Calu3 (cell line): ENCODE data around the gene UBAC1. TPM values are rescaled to one million over a fixed set of nuclear protein-coding genes. Genes with fewer than 3 reads are reported as not detected.

Experiments
- BruUV-seq: library from RNA; stranded (reverse); fragments of 400-500 nt; replicated peaks from 2 replicates; lab custom pipeline; 2021; lab: Mats Ljungman, UMichigan
- CTCF ChIA-PET: fragments of 300-600 bp; sonication (Branson Sonifier 250); formaldehyde crosslinking; loops from one replicate; lab custom pipeline; 2022; ENCODE audit warnings: antibody characterized with exemption; lab: Charles Lee
- DNase-seq: peaks from one replicate; pipeline ENCODE4 v3.0.0; 2022
- H3K27ac Mint-ChIP-seq: one replicate; pipeline ENCODE4 v1.8.0; 2022; ENCODE audit warnings: mixed read lengths; ENCODE audit not compliant: unreplicated experiment
- H3K27me3 Mint-ChIP-seq: one replicate; pipeline ENCODE4 v1.8.0; 2022; ENCODE audit warnings: mixed read lengths; ENCODE audit not compliant: unreplicated experiment
- H3K36me3 Mint-ChIP-seq: one replicate; pipeline ENCODE4 v1.8.0; 2022; ENCODE audit warnings: mild to moderate bottlenecking, moderate library complexity, mixed read lengths; ENCODE audit not compliant: insufficient read depth, unreplicated experiment
- H3K4me1 Mint-ChIP-seq: one replicate; pipeline ENCODE4 v1.8.0; 2022; ENCODE audit warnings: mild to moderate bottlenecking, low read depth, mixed read lengths; ENCODE audit not compliant: unreplicated experiment
- H3K4me3 Mint-ChIP-seq: one replicate; pipeline ENCODE4 v1.8.0; 2022; ENCODE audit warnings: mild to moderate bottlenecking, low read depth, moderate library complexity, mixed read lengths; ENCODE audit not compliant: unreplicated experiment
- H3K9me3 Mint-ChIP-seq: one replicate; pipeline ENCODE4 v1.8.0; 2022; ENCODE audit warnings: low read depth, mixed read lengths; ENCODE audit not compliant: unreplicated experiment
- intact Hi-C: fragments of 100-400 bp; cut with micrococcal nuclease; formaldehyde crosslinking; loops from one replicate; pipeline ENCODE4 v1.10.0; 2022; ENCODE audit not compliant: unreplicated experiment
- total RNA-seq: library from RNA; stranded (reverse); gene quantifications from 2 replicates; pipeline ENCODE4 v1.2.3, GENCODE V29; 2022
- TF ChIP-seq, protein P1 (sequence below): fragments of 200-600 bp; IDR thresholded peaks from one replicate; pipeline ENCODE4 v1.8.0; 2022; ENCODE audit warnings: antibody characterized with exemption; ENCODE audit not compliant: unreplicated experiment

Gene UBAC1
- total RNA-seq, 1 experiment from 2014 or later = 19.5 TPM

GRCh38 chr9:135931349-135931820 is 29.8 kb downstream of the UBAC1 start:
- Mint-ChIP-seq H3K27me3 (no peaks in the 10 kb centered on the region), H3K4me3 (no peak overlapping the region), H3K4me1 (peaks cover 9% of the 10 kb centered on the region), H3K27ac (no peak overlapping the region), H3K36me3 (peaks cover 21% of the 10 kb centered on the region), H3K9me3 (no peaks in the 10 kb centered on the region)
- no peak for DNase-seq
- CTCF ChIA-PET = no interaction called here
- TF ChIP-seq, protein P1, sequence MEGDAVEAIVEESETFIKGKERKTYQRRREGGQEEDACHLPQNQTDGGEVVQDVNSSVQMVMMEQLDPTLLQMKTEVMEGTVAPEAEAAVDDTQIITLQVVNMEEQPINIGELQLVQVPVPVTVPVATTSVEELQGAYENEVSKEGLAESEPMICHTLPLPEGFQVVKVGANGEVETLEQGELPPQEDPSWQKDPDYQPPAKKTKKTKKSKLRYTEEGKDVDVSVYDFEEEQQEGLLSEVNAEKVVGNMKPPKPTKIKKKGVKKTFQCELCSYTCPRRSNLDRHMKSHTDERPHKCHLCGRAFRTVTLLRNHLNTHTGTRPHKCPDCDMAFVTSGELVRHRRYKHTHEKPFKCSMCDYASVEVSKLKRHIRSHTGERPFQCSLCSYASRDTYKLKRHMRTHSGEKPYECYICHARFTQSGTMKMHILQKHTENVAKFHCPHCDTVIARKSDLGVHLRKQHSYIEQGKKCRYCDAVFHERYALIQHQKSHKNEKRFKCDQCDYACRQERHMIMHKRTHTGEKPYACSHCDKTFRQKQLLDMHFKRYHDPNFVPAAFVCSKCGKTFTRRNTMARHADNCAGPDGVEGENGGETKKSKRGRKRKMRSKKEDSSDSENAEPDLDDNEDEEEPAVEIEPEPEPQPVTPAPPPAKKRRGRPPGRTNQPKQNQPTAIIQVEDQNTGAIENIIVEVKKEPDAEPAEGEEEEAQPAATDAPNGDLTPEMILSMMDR = no peak
- intact Hi-C loops = no loop called here
- BruUV-seq = no TSS peak

DNA sequence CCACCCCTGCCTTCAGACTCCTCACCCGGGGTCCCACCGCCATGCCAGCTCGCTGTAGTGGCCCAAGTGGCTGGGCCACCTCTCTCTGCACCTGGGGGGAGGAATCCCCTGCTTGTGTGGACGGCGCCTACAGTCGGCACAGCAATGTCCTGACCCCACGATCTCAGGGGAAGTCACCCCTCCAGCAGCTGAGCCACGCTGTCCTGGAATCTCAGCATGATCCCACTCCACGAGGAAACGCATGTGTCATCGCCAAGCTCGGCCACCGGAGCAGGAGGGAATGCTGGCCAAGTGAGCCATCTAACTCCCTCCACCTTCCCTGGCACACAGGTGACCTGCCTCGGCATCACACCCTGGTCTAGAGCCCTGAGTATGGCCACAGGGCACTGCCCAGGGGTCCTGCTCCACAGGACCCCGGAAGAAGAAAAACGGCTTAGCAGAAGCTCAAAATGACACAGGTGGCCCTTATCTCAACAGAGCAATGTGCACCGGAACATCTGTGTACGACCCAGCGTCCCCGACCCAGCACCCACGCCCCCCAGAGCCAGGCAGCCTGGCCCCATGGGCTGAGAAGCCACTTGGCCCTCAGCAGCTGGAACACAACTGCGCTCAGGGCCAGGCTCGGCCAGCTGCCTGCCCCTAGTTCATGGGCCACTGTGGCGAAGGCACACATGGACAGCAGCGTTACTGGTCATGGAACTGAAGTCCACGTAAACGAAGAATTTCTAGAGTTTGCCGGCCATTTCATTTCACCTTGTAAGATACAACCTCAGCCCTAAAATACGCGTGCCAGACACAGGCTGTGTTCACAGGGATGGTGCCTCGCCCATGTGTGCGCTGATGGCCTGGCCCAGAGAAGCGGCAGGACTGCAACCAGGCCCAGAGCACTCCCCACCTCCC is 30.5 kb downstream of the UBAC1 start:
- Mint-ChIP-seq H3K4me1 (peaks cover 9% of the 10 kb centered on the region), H3K4me3 (no peak overlapping the region), H3K9me3 (no peaks in the 10 kb centered on the region), H3K27me3 (no peaks in the 10 kb centered on the region), H3K27ac (no peak overlapping the region), H3K36me3 (peaks cover 21% of the 10 kb centered on the region)
- intact Hi-C loops = no loop called here
- DNase-seq = no peak
- no TSS peak for BruUV-seq
- TF ChIP-seq, protein P1 = no peak
- CTCF ChIA-PET = no interaction called here

DNA sequence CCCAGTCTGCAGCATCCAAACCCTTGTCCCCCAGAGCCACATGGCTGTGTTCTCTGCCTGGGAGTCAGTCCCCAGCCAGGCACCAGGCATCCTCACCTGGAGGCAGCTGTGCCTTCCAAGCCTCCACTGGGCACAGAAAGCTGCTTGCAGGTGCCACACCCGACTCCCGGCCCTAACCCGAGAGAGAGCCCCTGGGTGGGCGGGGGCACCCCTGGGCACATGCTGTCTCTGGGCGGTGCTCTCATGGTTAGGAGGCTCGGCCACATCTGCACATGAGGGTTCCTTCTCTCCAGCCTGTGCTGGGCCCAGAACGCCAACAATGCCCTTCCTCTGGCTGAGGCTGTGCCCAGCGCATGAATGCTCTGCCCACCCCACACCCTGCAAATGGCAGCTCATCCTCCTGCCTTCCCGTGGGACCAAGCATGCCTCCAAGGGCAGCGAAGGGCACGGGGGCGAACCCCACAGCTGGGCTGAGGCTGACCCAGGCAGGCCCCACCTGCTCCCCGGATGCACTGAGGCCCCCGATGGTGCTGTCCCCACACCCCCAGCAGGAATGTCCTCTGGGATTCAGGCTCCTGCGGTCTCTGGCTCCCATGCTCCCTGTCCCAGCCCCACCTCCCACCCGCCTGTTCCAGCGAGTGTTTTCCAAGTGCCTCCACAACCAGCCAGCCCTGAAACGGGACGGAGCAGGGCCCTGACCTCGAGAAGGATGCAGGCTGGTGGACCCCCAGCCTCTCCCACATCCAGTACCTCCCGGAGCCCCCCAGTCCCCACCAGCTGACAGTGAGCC is 31.3 kb downstream of the UBAC1 start:
- TF ChIP-seq, protein P1 = no peak
- H3K27me3 Mint-ChIP-seq = no peaks in the 10 kb centered on the region
- intact Hi-C loops = no loop called here
- H3K9me3 Mint-ChIP-seq = no peaks in the 10 kb centered on the region
- H3K36me3 Mint-ChIP-seq = peaks cover 17% of the 10 kb centered on the region
- BruUV-seq = no TSS peak
- DNase-seq = no peak
- CTCF ChIA-PET = no interaction called here
- H3K4me1 Mint-ChIP-seq = peaks cover 9% of the 10 kb centered on the region
- no peak overlapping the region for H3K27ac Mint-ChIP-seq
- H3K4me3 Mint-ChIP-seq = no peak overlapping the region

GRCh38 chr9:135928731-135929655 is 32.2 kb downstream of the UBAC1 start:
- Mint-ChIP-seq H3K4me1 (peaks cover 9% of the 10 kb centered on the region), H3K27me3 (no peaks in the 10 kb centered on the region), H3K9me3 (no peaks in the 10 kb centered on the region), H3K36me3 (peaks cover 17% of the 10 kb centered on the region), H3K4me3 (no peak overlapping the region), H3K27ac (no peak overlapping the region)
- intact Hi-C loops = no loop called here
- CTCF ChIA-PET = no interaction called here
- no peak for DNase-seq
- BruUV-seq = no TSS peak
- TF ChIP-seq, protein P1 = no peak
